GM12872 (cell line): ENCODE data around the gene PLEKHA7.

Experiments used
- TF ChIP-seq, protein P1 (sequence below): IDR thresholded peaks from 3 replicates; pipeline ENCODE4 v1.5.1; 2011; ENCODE audit warnings: low read depth, mild to moderate bottlenecking, low read length, moderate library complexity; ENCODE audit not compliant: insufficient read depth

The PLEKHA7 gene

DNA sequence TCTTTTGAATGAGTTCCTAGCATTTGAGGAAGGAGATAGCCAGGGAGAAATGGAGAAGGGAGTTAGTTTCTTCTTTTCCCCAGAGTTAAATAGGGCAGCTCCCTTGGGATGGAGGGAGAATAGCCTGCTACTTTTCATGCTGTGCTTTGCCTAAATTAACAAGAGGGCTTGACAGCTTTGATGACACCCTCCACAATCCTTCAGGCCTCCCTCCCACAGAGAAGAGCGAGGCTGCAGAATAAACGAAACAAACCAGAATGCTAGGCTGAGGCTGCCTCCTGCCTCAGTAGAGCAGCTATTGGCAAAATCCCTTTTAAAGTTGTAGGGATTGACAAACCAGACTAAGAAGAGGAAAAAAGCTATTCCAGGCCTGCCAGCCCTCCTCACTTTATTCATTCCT is 181.2 kb downstream of the PLEKHA7 start:
- TF ChIP-seq, protein P1, sequence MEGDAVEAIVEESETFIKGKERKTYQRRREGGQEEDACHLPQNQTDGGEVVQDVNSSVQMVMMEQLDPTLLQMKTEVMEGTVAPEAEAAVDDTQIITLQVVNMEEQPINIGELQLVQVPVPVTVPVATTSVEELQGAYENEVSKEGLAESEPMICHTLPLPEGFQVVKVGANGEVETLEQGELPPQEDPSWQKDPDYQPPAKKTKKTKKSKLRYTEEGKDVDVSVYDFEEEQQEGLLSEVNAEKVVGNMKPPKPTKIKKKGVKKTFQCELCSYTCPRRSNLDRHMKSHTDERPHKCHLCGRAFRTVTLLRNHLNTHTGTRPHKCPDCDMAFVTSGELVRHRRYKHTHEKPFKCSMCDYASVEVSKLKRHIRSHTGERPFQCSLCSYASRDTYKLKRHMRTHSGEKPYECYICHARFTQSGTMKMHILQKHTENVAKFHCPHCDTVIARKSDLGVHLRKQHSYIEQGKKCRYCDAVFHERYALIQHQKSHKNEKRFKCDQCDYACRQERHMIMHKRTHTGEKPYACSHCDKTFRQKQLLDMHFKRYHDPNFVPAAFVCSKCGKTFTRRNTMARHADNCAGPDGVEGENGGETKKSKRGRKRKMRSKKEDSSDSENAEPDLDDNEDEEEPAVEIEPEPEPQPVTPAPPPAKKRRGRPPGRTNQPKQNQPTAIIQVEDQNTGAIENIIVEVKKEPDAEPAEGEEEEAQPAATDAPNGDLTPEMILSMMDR: no peak

DNA sequence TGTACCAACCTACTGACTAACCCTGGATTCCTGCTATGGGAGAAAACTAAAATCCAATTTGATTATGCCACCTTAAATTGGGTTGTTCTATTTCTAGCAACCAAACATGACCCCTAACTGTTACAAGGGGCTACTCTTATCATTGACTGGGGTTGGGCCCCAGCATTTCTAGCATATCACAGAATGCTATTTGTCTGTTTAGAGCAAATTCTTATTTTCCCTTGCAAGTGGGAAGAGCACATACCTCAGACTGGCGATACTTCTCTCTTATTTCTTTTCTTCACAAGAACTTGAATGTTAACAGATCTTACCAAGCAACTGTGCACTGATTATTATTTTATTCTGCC is 182.0 kb downstream of the PLEKHA7 start:
- TF ChIP-seq, protein P1: no peak

DNA sequence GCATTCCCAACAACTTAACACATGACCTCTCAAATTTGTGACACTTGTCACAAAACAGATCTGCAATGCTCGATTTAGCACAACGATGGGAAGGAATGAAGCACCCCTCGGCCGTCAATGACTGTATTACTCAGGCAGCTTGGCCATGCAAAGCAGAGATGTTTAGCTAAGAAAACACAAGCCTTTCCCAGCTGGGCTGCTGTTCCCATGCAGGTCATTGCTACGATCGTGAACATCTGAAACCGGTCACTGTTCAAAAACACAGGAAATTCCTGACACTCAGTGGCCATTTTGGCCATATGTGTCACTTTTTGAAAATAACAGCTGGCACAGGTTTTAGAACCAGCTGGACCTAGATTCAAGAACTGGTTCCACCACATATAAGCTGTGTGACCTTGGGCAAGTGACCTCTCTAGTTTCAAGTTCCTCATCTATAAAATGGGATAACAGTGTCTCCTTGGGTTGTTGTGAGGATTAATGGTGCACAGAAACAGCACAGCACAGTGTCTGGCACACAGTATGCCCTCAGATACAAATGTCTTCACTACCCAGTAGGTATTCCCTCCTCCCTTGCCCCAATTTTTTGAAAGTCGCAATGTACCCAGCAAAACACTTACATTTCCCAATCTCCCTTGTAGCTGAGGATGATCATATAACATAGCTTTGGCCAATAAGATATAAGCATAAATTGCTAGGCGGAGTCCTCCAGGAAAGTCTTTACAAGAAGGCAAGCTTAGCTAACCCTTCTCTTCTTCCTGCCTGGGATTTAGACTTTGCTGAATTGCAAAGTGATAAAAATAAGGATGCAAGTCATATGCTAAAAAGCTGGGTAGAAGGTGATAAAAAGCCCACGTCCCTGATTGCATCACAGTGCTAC is 182.7 kb downstream of the PLEKHA7 start:
- TF ChIP-seq, protein P1: no peak

- TF ChIP-seq, protein P1: no peak
Observed at GRCh38 chr11:16827139-16827538, 187.1 kb downstream of the PLEKHA7 start.

GRCh38 chr11:16825968-16826367 is 188.2 kb downstream of the PLEKHA7 start:
- TF ChIP-seq, protein P1: no peak

- TF ChIP-seq, protein P1: no peak
Observed at GRCh38 chr11:16825101-16825500, 189.1 kb downstream of the PLEKHA7 start.

DNA sequence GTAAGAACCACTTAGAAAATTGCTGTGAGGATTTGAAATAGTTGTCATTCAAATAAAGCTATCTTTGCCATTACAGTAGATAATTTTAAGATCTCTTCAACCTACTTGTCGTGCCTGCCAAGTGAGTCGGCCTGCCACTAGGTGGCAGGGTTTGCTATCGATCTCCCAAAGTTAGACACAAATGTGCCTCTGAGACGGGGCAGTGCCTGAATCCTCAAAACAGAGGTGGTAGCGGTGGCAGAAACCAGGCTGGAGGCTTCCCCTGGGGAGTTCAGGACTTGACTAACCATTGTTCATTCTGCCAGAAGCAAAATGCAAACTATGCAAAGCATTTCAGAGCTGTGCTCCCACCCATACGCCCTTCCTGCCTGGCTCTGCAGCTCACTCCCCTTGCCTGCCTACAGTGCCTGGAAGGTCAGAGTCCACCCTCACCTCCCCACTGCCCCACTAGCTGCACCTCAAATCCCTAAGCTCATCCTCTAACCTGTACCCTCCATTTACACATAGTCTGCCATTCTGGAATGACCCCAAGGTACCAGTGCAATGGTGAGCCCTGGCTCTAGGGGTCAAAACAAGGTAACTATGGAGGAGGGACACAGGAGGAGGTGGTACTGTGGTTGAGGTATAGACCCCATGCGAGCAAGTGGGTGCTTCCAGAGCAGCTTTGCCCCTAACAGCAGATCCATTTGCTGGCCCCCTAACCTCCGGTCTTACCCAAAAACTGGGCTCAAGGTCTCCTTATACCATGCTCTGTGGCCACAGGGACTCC is 193.7 kb downstream of the PLEKHA7 start:
- TF ChIP-seq, protein P1: peak; percentile 85
